ENCODE results near the gene SEM1.
"Not testable (repeated sequence)": the region's sequence is repeated elsewhere in the genome, so short reads cannot be mapped to it uniquely, and the experiment has no call there.

SEM1 gene

GRCh38 chr7:96667026-96667425, 42.6 kb downstream of the SEM1 start:
- no peak overlapping the region for H3K4me3 ChIP-seq (ENCODE audit: low read depth, low read length)
- DNase-seq (ENCODE audit: low read depth): no peak

- no peak for DNase-seq (ENCODE audit: low read depth)
- no peak overlapping the region for H3K4me3 ChIP-seq (ENCODE audit: low read depth, low read length)
Measured at GRCh38 chr7:96665689-96666088, 44.0 kb downstream of the SEM1 start.

- no peak overlapping the region for H3K4me3 ChIP-seq (ENCODE audit: low read depth, low read length)
- DNase-seq (ENCODE audit: low read depth): no peak
Measured at GRCh38 chr7:96664793-96665192, 44.9 kb downstream of the SEM1 start.

- no peak for DNase-seq (ENCODE audit: low read depth)
- no peak overlapping the region for H3K4me3 ChIP-seq (ENCODE audit: low read depth, low read length)
Measured at GRCh38 chr7:96663871-96664445, 45.7 kb downstream of the SEM1 start.

GRCh38 chr7:96663457-96663856, 46.2 kb downstream of the SEM1 start:
- H3K4me3 ChIP-seq (ENCODE audit: low read depth, low read length): no peak overlapping the region
- DNase-seq (ENCODE audit: low read depth): no peak

- H3K4me3 ChIP-seq (ENCODE audit: low read depth, low read length); DNase-seq (ENCODE audit: low read depth): not testable (repeated sequence)
Measured at GRCh38 chr7:96662151-96662550, 47.5 kb downstream of the SEM1 start.

- DNase-seq (ENCODE audit: low read depth): no peak
- H3K4me3 ChIP-seq (ENCODE audit: low read depth, low read length): no peak overlapping the region
Measured at GRCh38 chr7:96658022-96658412, 51.6 kb downstream of the SEM1 start.

- DNase-seq (ENCODE audit: low read depth): no peak
- no peak overlapping the region for H3K4me3 ChIP-seq (ENCODE audit: low read depth, low read length)
Measured at GRCh38 chr7:96657347-96658021, 52.2 kb downstream of the SEM1 start.

GRCh38 chr7:96655956-96656355, 53.7 kb downstream of the SEM1 start:
- H3K4me3 ChIP-seq (ENCODE audit: low read depth, low read length): no peak overlapping the region
- no peak for DNase-seq (ENCODE audit: low read depth)

- DNase-seq (ENCODE audit: low read depth): no peak
- H3K4me3 ChIP-seq (ENCODE audit: low read depth, low read length): no peak overlapping the region
Measured at GRCh38 chr7:96654630-96655188, 54.9 kb downstream of the SEM1 start.

- no peak overlapping the region for H3K4me3 ChIP-seq (ENCODE audit: low read depth, low read length)
- no peak for DNase-seq (ENCODE audit: low read depth)
Measured at GRCh38 chr7:96649981-96650380, 59.7 kb downstream of the SEM1 start.

GRCh38 chr7:96648784-96649183, 60.9 kb downstream of the SEM1 start:
- DNase-seq (ENCODE audit: low read depth): no peak

GRCh38 chr7:96647733-96648132, 61.9 kb downstream of the SEM1 start:
- DNase-seq (ENCODE audit: low read depth): no peak
- no peak overlapping the region for H3K4me3 ChIP-seq (ENCODE audit: low read depth, low read length)

More at GRCh38 chr7:96648784-96649183, 60.9 kb downstream of the SEM1 start:
- H3K4me3 ChIP-seq (ENCODE audit: low read depth, low read length): no peak overlapping the region

GRCh38 chr7:96645084-96645483, 64.6 kb downstream of the SEM1 start:
- no peak for DNase-seq (ENCODE audit: low read depth)
- H3K4me3 ChIP-seq (ENCODE audit: low read depth, low read length): no peak overlapping the region

GRCh38 chr7:96643436-96643835, 66.2 kb downstream of the SEM1 start:
- H3K4me3 ChIP-seq (ENCODE audit: low read depth, low read length): not testable (repeated sequence)

GRCh38 chr7:96640054-96640453, 69.6 kb downstream of the SEM1 start:
- DNase-seq (ENCODE audit: low read depth): no peak
- H3K4me3 ChIP-seq (ENCODE audit: low read depth, low read length): no peak overlapping the region

More at GRCh38 chr7:96643436-96643835, 66.2 kb downstream of the SEM1 start:
- not testable (repeated sequence) for DNase-seq (ENCODE audit: low read depth)
